GM19099 (cell line): ENCODE data around the gene UCHL1.

Experiments used
- POLR2A ChIP-seq: IDR thresholded peaks from 3 replicates; pipeline ENCODE4 v1.6.1; 2011; ENCODE audit warnings: low read depth; ENCODE audit not compliant: insufficient read length; ENCODE audit errors: extremely low read depth

UCHL1 gene

GRCh38 chr4:41219421-41219950 lies 37.2 kb upstream of the UCHL1 start:
- TF ChIP-seq POLR2A, result no peak

GRCh38 chr4:41221850-41222645 lies 34.7 kb upstream of the UCHL1 start:
- TF ChIP-seq POLR2A, result no peak

GRCh38 chr4:41227902-41228301 lies 28.8 kb upstream of the UCHL1 start:
- TF ChIP-seq POLR2A, result no peak

GRCh38 chr4:41232406-41232805 lies 24.3 kb upstream of the UCHL1 start:
- TF ChIP-seq POLR2A, result no peak

DNA sequence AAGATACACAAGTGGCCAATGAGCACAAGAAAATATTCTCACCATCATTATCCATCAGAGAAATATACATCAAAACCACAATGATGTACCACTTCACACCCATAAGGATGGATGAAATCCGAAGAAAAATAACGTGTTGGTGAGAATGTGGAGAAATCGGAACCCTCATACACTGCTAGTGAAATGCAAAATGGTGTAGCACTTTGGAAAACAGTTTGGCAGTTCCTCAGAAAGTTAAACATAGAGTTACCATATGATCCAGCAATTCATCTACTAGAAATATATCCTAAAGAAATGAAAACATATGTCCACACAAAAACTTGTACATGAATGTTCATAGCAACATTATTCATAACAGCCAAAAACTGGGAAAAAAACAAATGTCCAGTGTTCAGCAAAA lies 23.9 kb upstream of the UCHL1 start:
- no peak for TF ChIP-seq POLR2A

- TF ChIP-seq POLR2A, result no peak
These were observed 20.7 kb upstream of the UCHL1 start for GRCh38 chr4:41236032-41236431.

DNA sequence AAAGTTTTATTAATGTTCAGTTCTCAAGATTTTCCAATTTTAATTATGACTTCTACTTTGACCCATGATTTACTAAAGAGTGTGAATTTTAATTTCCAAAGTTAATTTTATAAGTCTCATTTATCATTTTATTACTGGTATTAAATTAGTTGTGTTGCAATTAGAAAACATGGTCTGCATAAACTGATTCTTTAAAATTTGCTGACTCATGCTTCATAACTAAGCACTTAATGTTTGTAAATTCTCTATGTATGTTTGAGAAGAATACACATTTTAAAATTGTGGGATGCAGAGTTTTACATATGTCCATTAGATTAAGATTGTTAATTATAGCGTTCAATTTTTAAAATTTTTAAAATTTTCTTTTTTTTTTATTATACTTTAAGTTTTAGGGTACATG lies 20.2 kb upstream of the UCHL1 start:
- TF ChIP-seq POLR2A, result no peak

DNA sequence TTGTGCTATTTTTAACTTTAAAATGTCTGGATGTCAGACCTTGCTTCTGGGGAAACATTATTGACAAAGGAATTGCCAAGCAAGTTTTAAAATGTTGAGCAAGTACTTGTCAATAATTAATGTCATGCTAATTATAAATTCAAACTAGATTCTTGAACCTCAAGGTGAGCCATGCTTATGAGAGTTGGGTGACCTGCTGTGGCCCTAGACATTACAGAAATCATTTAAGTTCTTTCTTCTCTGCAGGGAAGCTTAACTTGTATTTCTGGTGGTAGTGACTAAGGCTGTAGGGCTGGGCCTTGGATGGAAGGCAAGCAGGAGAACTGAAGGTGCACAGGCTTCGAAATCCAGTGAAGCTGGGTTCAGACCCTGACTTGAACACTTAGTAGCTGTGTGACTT lies 14.8 kb upstream of the UCHL1 start:
- TF ChIP-seq POLR2A, result no peak

DNA sequence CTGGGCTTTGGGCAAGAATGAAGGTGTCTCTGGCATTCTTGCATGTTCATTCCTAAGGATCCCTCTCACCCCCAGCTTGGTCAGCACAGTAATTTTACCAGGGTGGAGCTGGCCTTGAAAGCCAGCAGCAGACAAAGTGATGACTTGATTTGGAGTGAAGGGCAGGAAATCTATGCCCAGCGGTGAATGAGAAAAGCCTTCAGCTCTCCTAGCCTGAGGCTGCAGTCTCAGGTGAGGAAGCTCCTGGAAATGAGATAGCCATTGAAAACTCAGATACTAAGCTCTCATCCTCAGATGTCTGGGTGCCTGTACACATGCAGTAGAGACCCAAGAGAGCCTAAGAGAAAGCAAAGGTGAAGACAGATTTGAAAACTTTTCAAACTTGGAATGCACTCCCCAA lies 10.7 kb upstream of the UCHL1 start:
- no peak for TF ChIP-seq POLR2A

DNA sequence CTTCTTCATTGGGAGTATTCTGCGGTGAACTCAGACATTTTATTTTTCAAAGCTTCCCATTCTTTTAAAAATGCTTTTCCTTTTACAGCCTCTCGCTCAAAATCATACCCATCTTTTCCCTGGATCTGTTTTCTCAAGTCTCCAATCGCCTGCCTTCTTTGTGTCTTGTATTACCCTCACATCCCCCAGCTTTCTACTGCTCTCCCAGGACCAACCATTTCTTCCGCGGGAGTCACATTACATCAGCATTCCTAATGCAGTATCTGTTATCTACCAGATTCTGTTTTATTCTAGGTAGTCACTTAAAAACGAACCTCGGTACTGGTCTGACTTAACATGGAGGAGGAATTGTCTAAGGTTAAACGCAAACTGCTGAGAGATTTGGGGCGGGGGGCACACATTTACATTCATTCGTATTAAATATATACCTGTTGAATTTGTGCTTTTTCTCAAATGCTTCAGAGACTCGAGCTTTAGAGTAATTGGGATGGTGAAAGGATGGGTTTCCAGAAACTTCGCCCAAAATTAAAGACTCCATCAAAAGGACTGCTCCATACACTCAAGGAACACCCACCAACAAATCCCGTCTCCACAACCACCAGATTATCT lies 493 bp upstream of the UCHL1 start:
- TF ChIP-seq POLR2A, result no peak

- no peak for TF ChIP-seq POLR2A
These were observed 651 bp downstream of the UCHL1 start for GRCh38 chr4:41257257-41257901.

- no peak for TF ChIP-seq POLR2A
These were observed 1.2 kb downstream of the UCHL1 start for GRCh38 chr4:41257906-41258305.

DNA sequence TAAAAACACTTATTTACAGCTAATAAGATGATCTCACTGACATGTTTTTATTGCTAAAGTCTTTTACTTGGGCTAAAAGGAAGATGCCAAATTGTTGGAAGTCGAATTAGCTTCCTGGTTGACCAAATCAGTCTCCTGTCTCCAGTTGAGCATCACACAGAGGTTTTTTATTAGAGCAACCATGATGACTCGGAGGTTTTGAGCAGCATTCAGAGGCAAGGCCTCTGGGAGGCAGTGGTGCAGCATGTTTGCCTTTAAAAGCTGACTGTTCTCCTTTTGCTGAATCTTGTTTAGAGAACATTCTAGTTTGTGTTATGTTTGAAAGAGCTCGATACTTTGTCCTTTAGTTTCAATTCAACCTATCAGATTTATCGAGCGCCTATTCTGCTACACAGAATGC lies 2.1 kb downstream of the UCHL1 start:
- TF ChIP-seq POLR2A, result no peak

DNA sequence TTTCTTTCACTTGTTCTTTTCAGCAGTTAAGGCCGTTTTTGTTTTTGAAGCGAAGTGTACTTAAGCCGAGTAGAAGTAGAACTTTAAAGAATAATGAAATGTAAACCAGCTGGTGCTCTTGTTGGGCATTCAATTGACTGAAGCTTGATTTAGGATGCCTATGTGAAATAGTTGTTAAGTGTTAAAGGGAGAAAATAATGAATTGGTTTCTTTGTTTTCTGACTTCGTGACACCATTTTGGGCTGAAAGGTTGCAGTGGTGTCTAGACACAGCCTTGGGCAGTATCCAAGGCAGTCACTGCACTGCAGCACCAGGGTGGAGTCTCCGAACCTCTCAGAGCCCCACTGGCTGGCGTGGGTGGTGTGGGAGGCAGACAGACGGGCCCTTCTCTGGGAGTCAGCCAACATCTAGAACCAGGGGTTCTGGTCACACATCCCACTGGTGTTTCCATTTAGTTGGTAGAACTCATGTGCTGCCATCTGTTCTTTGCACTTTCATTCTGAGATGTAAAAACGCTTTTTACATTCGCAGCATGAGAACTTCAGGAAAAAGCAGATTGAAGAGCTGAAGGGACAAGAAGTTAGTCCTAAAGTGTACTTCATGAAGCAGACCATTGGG lies 3.5 kb downstream of the UCHL1 start:
- TF ChIP-seq POLR2A, result no peak

- TF ChIP-seq POLR2A, result no peak
These were observed 5.5 kb downstream of the UCHL1 start for GRCh38 chr4:41262198-41262597.

GRCh38 chr4:41264212-41264611 lies 7.5 kb downstream of the UCHL1 start:
- no peak for TF ChIP-seq POLR2A

- TF ChIP-seq POLR2A, result no peak
These were observed 11.3 kb downstream of the UCHL1 start for GRCh38 chr4:41267997-41268396.
